D721Med (cell line): ENCODE data around the gene E4F1.

Experiments
- DNase-seq: peaks from one replicate; pipeline ENCODE4 v3.0.0; 2011; ENCODE audit warnings: low spot score; ENCODE audit not compliant: insufficient read length
- FAIRE-seq: peaks from 2 replicates; lab custom pipeline; 2011; peaks lifted over from hg19 to GRCh38; lab: Jason Lieb, UNC
- CTCF ChIP-seq: IDR thresholded peaks from 2 replicates; pipeline ENCODE4 v1.5.1; 2012; ENCODE audit warnings: mild to moderate bottlenecking, control low read depth; ENCODE audit not compliant: insufficient read depth; ENCODE audit errors: missing control alignments

E4F1 gene

GRCh38 chr16:2178321-2179106 is 44.9 kb upstream of the E4F1 start:
- no peak for TF ChIP-seq CTCF
- no peak for DNase-seq
- no peak for FAIRE-seq

- FAIRE-seq (no peak), DNase-seq (no peak)
- no peak for TF ChIP-seq CTCF
Measured at GRCh38 chr16:2179107-2179501, 44.3 kb upstream of the E4F1 start.

DNA sequence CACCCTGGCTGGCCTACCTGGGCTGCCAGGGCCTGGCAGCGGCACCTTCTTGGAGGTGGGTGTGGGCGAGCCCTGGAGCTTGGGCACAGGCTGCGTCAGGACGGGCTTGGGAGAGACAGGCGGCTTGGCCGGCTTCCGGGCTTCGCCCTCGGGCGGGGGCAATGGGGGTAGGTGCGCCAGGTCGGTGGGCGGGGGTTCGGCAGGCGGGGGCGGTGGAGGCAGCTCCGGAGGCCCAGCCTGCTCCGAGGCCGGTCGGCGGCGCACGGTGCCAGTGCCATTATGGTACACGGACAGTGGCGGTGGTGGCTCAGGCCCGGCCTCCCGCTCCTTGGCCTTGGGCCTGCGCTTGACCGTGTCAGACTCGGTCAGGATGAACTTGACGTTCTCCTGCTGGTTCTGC is 43.8 kb upstream of the E4F1 start:
- FAIRE-seq (no peak), DNase-seq (no peak)
- TF ChIP-seq CTCF = no peak

- no peak for TF ChIP-seq CTCF
- no peak for FAIRE-seq
Measured at GRCh38 chr16:2180461-2180860, 42.9 kb upstream of the E4F1 start.

GRCh38 chr16:2180962-2181923 is 42.1 kb upstream of the E4F1 start:
- DNase-seq = no peak
- no peak for FAIRE-seq
- TF ChIP-seq CTCF = no peak

More at GRCh38 chr16:2180461-2180860, 42.9 kb upstream of the E4F1 start:
- DNase-seq = no peak

DNA sequence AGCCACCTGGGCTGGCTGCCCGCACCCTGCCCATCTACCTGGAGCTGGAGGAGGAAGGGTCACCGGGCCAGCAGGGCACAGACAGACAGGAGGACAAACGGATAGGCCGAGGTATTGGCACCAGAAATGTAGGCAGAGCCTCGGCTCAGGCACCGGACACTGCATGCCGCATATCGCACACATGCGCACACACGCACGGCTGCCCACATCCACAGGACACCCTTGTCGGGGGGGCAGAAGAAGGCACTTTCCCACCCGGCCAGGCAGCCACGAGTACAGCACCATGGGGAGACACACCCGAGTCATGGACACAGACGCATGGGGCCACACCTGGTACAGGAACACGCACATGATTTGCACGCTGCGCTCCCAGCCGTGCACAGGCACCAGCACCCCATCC is 41.4 kb upstream of the E4F1 start:
- no peak for TF ChIP-seq CTCF
- FAIRE-seq = no peak
- DNase-seq = no peak
